OCI-LY3 (cell line): ENCODE results near the gene CTDSPL.

Experiments
- EZH2phosphoT487 ChIP-seq: fragments of 200-600 bp; shearing (Covaris generic); IDR thresholded peaks from 2 replicates; pipeline ENCODE4 v1.6.1; 2018; ENCODE audit warnings: antibody characterized with exemption, mixed run types, low read depth
- TF ChIP-seq, protein P1 (sequence below): fragments of 200-600, 300-600 bp; sonication (generic); IDR thresholded peaks from 2 replicates; pipeline ENCODE4 v1.5.1; 2014; ENCODE audit warnings: antibody characterized with exemption, low read length, low read depth

GRCh38 chr3:37896827-37897226 is 35.1 kb downstream of the CTDSPL start:
- TF ChIP-seq, protein P1, sequence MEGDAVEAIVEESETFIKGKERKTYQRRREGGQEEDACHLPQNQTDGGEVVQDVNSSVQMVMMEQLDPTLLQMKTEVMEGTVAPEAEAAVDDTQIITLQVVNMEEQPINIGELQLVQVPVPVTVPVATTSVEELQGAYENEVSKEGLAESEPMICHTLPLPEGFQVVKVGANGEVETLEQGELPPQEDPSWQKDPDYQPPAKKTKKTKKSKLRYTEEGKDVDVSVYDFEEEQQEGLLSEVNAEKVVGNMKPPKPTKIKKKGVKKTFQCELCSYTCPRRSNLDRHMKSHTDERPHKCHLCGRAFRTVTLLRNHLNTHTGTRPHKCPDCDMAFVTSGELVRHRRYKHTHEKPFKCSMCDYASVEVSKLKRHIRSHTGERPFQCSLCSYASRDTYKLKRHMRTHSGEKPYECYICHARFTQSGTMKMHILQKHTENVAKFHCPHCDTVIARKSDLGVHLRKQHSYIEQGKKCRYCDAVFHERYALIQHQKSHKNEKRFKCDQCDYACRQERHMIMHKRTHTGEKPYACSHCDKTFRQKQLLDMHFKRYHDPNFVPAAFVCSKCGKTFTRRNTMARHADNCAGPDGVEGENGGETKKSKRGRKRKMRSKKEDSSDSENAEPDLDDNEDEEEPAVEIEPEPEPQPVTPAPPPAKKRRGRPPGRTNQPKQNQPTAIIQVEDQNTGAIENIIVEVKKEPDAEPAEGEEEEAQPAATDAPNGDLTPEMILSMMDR, result no peak
- TF ChIP-seq EZH2phosphoT487, result no peak
